IPS-15b (cell line): Measurements from ENCODE around the gene LHCGR.

Experiments used
- H3K27me3 ChIP-seq: one replicate; pipeline ENCODE4 v1.6.1; 2013; ENCODE audit warnings: low read length; ENCODE audit not compliant: control insufficient read depth, insufficient read depth
- H3K36me3 ChIP-seq: one replicate; pipeline ENCODE4 v1.6.1; 2013; ENCODE audit warnings: low read length; ENCODE audit not compliant: control insufficient read depth, insufficient read depth
- H3K4me1 ChIP-seq: one replicate; pipeline ENCODE4 v1.6.1; 2013; ENCODE audit warnings: mild to moderate bottlenecking, low read length; ENCODE audit not compliant: control insufficient read depth, insufficient read depth
- H3K4me3 ChIP-seq: one replicate; pipeline ENCODE4 v1.5.1; 2013; ENCODE audit warnings: low read depth, low read length
- H3K9ac ChIP-seq: one replicate; pipeline ENCODE4 v1.6.1; 2013; ENCODE audit warnings: low read depth, mild to moderate bottlenecking, low read length
- H3K9me3 ChIP-seq: one replicate; pipeline ENCODE4 v1.6.1; 2013; ENCODE audit warnings: mild to moderate bottlenecking, low read length; ENCODE audit not compliant: control insufficient read depth, insufficient read depth

LHCGR gene

DNA sequence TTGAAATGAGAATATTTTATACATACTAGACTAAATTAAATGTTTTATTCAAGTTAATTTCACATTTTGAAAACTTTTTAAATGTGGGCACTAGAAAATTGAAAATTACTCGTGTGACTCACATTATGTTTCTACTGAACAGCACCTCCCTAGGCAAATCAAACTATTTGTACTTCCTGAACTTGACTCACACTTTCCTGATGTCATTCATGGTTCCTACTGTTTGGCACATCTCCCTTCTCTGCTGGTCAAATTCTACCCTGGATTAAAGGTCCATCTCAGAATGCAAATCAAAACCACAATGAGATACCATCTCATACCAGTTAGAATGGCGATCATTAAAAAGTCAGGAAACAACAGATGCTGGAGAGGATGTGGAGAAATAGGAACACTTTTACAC, 16.7 kb downstream of the LHCGR start:
- Histone ChIP-seq H3K36me3 (no peaks in the 10 kb centered on the region), H3K4me3 (no peak overlapping the region), H3K27me3 (no peaks in the 10 kb centered on the region), H3K4me1 (no peaks in the 10 kb centered on the region), H3K9ac (no peak overlapping the region), H3K9me3 (no peaks in the 10 kb centered on the region)

DNA sequence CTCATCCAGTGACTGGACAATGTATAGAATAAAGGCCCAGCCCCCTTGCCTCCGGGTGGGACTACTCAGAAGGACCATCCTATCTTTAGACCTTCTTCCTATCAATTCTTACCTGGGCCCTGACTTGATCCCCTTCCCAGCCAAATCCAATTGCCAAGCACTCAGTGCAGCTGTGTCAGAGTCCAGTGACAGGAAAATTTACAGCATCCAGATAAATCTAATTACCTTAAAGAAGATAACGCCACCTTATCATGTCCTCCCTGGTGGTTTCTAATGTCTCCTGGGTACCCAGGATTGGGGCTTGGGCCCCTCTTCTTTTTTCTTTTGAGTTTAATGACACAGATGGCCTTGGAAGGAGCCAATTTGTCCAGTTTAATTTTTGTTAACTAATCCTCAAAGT, 19.3 kb downstream of the LHCGR start:
- H3K4me3 ChIP-seq: no peak overlapping the region
- peaks cover 2% of the 10 kb centered on the region for H3K4me1 ChIP-seq
- no peaks in the 10 kb centered on the region for H3K9me3 ChIP-seq
- H3K36me3 ChIP-seq: no peaks in the 10 kb centered on the region
- no peak overlapping the region for H3K9ac ChIP-seq
- no peaks in the 10 kb centered on the region for H3K27me3 ChIP-seq

DNA sequence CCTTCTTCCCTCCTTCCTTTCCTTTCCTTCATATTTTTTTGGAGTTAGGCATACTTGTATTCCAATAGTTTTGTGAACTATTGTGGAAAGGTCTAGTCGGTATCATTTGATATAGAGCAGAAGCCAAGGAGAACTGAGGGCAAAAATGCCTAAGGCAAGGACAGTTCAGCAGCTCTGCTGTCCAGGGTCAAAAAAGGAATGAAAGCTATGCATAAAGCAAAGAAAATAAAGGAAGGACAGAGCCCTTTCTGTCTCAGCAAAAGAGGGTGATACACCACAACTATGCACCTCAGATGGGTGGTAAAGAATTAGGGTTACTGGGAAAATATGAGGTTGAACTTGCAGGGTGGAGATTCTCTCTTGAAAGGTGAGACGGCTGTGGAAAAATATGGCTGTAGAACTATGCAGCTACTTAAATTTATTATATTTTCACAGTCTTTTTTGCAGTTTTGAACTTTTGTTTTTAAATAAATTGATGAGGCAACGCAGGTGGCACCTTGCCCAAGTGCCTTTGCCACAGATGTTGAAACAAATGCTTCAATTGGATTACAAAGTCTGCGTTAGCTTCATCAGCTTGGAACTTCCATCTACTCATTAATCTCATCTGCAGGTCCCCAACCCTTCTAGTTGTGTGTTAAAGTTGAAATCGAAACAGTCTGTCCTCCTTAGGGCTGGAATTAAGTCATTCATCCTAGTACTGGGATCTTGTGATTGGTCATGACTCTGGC, 20.8 kb downstream of the LHCGR start:
- peaks cover 12% of the 10 kb centered on the region for H3K4me1 ChIP-seq
- no peaks in the 10 kb centered on the region for H3K36me3 ChIP-seq
- no peaks in the 10 kb centered on the region for H3K9me3 ChIP-seq
- no peak overlapping the region for H3K9ac ChIP-seq
- no peaks in the 10 kb centered on the region for H3K27me3 ChIP-seq
- H3K4me3 ChIP-seq: no peak overlapping the region

DNA sequence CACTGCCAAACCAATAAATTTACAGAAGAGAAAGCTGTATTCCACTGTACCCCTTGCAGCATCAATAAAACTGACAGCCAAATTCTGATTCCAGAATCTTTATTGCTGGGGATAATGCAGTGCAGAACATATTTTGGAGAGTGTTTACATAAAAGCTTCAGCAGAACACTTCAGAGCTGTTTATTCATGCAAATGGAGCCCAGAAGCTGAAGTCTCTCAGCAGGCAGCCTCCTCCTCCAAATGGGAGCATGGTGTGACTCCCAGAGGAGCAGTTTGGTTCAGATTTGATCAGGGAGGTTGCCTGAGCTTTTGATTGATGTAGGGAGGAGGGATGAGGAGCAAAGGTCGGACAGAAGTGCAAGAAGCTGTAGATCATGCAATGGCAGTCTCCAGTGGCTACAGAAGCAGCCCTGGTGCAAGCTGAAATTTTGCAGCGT, 22.4 kb downstream of the LHCGR start:
- no peak overlapping the region for H3K9ac ChIP-seq
- H3K4me3 ChIP-seq: no peak overlapping the region
- peaks cover 21% of the 10 kb centered on the region for H3K4me1 ChIP-seq
- no peaks in the 10 kb centered on the region for H3K9me3 ChIP-seq
- H3K27me3 ChIP-seq: no peaks in the 10 kb centered on the region
- H3K36me3 ChIP-seq: no peaks in the 10 kb centered on the region

DNA sequence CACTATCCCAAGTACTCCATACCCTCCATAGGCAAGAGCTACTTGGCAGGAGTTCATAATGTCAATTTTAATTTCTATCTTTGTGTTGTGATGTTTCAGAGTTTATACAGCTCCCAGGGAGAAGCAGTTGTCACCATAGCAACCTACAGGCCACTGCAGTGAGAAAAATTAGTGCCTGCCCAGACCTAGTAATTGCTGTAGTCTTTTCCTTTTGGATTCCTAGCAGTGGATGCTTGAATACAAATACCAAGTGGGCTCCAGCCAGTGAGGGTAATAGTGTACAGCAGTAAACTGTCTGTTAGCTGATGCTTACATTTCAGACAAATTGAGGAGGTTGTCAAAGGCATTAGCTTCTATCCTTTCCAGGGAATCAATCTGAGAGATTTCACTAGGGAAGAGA, 26.7 kb downstream of the LHCGR start:
- Histone ChIP-seq H3K4me1 (peaks cover 21% of the 10 kb centered on the region), H3K9me3 (no peaks in the 10 kb centered on the region), H3K4me3 (no peak overlapping the region), H3K36me3 (no peaks in the 10 kb centered on the region), H3K9ac (no peak overlapping the region), H3K27me3 (no peaks in the 10 kb centered on the region)

DNA sequence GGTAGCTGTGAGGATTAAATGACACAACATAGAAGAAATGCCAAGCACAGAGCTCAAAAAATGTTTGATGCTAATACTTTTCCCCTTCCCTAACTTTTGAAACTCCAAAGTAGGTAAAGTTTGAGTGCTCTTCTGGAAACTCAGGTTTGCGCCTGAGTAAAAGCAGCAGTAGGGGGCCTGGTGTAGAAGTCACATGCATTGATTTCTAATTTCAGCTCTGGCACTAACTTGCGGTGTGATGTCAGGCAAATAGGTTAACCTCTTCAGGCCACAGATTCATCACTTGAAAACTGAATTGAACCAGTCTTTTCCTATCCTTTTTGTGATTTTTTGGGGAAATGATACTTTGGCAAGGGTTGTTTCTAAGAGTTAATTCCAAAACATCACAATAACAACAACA, 27.2 kb downstream of the LHCGR start:
- Histone ChIP-seq H3K9ac (no peak overlapping the region), H3K4me1 (peaks cover 21% of the 10 kb centered on the region), H3K9me3 (no peaks in the 10 kb centered on the region), H3K36me3 (no peaks in the 10 kb centered on the region), H3K4me3 (no peak overlapping the region), H3K27me3 (no peaks in the 10 kb centered on the region)

DNA sequence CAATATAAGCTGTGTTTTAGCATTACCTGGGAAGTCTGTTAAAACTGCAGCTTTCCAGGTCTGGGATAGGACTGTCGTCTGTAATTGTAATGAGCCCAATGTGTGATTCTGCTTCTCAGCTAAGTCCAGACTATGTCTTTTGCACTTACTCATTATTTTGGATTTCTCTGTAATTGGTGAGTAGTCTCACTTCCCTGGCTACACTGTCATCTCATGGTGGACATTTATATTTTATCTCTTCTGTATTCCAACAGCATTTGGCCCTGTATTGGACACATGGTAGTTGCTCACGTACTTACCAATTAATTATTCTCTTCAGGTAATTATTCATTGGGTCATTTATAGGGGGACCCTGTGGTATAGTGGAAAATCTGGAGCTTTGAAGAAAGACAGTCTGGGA, 28.0 kb downstream of the LHCGR start:
- Histone ChIP-seq H3K4me3 (no peak overlapping the region), H3K27me3 (no peaks in the 10 kb centered on the region), H3K4me1 (peaks cover 19% of the 10 kb centered on the region), H3K9ac (no peak overlapping the region), H3K9me3 (no peaks in the 10 kb centered on the region), H3K36me3 (no peaks in the 10 kb centered on the region)

DNA sequence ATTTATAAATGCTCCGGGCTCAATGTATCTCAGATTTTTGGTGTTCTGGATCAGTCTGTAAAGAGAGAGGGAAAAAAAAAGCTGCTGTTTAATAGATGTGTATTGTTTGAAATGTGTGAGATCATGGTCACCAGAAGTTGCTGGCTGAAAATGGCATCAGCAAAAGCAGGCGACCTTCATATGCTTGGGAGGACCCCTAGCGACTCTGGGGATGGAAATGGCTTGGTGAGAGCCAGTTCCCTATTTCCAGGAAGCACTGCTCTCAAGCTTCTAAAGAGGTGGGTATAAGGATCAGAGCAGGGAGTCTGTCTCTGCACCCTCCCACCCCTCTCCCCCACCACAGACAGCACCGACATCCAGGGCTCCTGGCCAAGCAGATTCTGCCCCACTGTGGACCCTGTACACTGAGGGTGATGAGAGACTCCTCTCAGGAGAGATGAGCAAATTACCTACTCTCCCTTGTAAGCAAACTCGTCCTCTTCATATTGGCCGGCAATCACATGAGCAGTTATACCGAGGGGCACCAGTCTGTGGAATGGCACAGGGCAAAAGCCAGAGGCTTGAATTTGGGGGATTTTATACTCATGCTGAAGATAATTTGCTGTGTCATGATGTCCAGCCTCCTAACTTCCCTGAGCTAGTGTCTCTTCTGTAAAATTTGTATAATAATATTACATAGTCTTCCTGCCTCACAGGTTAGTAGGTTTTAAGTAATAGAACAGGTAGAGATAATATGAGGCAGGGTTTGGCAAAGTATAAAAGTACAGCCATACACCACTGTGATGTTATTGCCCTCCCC, 29.6 kb downstream of the LHCGR start:
- Histone ChIP-seq H3K4me1 (peaks cover 19% of the 10 kb centered on the region), H3K9ac (no peak overlapping the region)

DNA sequence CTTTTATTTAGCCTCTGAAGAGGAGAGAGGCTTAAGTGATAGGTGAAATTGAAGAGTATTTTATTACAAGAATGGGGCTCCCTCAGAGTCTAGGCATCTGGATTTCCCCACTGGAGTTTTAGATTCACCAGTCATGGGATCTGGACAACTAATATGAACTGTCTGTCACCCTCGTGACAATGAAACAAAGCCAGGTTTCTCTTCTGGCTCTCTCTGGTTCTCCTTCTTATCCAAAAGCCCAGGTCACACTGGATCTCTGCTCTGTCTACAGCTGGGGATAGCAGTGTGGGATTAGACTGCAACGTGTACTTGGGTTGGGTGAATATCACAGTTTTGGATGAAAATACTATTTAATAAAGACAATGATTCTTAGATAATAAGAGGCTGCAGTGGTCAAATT, 31.2 kb downstream of the LHCGR start:
- Histone ChIP-seq H3K27me3 (no peaks in the 10 kb centered on the region), H3K4me1 (peaks cover 10% of the 10 kb centered on the region), H3K9me3 (no peaks in the 10 kb centered on the region), H3K4me3 (no peak overlapping the region), H3K36me3 (no peaks in the 10 kb centered on the region), H3K9ac (no peak overlapping the region)

More for the DNA sequence above, 29.6 kb downstream of the LHCGR start:
- H3K9me3 ChIP-seq: no peaks in the 10 kb centered on the region
- H3K4me3 ChIP-seq: no peak overlapping the region
- H3K27me3 ChIP-seq: no peaks in the 10 kb centered on the region
- no peaks in the 10 kb centered on the region for H3K36me3 ChIP-seq

DNA sequence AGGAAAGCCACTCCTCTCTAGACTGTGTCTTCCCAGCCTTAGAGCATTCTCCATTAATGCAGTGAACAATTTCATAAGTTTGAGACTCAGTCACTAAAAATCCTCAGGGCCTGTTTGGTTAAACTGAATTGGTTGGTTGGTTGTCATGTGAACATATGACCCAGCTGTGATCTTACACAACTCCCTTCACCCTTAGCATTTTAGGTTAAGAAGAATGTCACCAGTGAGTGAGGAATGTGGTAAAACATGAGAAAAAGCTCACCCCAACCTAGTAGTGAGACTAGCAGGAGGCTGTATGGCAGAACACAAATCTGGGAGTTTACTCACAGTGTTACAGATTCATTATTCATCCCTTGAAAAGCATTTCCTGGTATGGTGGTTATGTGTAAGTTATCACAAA, 32.4 kb downstream of the LHCGR start:
- no peak overlapping the region for H3K9ac ChIP-seq
- H3K9me3 ChIP-seq: no peaks in the 10 kb centered on the region
- no peaks in the 10 kb centered on the region for H3K27me3 ChIP-seq
- H3K4me3 ChIP-seq: no peak overlapping the region
- H3K36me3 ChIP-seq: no peaks in the 10 kb centered on the region
- H3K4me1 ChIP-seq: peaks cover 1% of the 10 kb centered on the region

DNA sequence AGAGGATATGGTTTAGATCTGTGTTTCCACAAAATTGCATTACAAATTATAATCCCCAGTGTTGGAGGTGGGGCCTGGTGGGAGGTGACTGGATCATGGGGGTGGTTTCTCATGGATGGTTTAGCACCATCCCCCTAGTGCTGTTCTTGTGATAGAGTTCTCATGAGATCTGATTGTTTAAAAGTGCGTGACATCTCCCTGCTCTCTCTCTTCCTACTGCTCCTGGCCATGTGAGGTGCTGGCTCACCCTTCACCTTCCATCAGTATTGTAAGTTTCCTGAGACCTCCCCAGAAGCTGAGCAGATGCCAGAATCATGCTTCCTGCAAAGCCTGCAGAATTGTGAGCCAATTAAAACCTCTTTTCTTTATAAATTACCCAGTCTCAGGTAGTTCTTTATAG, 33.1 kb downstream of the LHCGR start:
- Histone ChIP-seq H3K4me1 (no peaks in the 10 kb centered on the region), H3K4me3 (no peak overlapping the region), H3K9ac (no peak overlapping the region), H3K27me3 (no peaks in the 10 kb centered on the region), H3K9me3 (no peaks in the 10 kb centered on the region), H3K36me3 (no peaks in the 10 kb centered on the region)

DNA sequence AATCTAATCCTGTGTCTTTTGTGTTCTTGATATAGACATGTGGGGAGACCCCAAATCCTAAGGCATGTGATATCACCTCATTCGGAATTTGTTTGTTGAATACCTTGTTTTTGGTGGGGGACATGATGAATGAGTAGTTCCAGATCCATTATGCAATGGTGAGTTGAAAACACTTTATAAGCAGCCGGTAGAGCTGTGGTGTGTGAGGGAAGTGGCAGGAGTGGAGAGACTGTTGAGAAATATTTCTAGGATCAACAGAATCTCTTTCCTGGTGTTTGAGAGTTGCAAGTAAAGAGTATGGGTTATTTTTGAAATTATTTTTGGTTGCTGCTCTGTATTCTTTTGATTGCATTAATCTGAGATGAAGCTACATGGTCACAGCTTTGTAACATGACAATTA, 34.4 kb downstream of the LHCGR start:
- H3K9ac ChIP-seq: no peak overlapping the region
- H3K4me1 ChIP-seq: no peaks in the 10 kb centered on the region
- no peak overlapping the region for H3K4me3 ChIP-seq
- H3K27me3 ChIP-seq: no peaks in the 10 kb centered on the region
- H3K36me3 ChIP-seq: no peaks in the 10 kb centered on the region
- no peaks in the 10 kb centered on the region for H3K9me3 ChIP-seq
